ENCODE results near the gene AGTR1. TPM values are rescaled to one million over a fixed set of nuclear protein-coding genes. Genes with fewer than 3 reads are reported as not detected.

The AGTR1 gene
- total and polyA plus RNA-seq, 4 donors: 30.0 to 52.2 (median 41.9) TPM

GRCh38 chr3:148728753-148729152 lies 31.1 kb downstream of the AGTR1 start:
- no peak overlapping the region for H3K9ac ChIP-seq (ENCODE audit: low read depth in 1 of 2, low read length in 2 of 2)
- H3K36me3 ChIP-seq (ENCODE audit: control insufficient read depth in 4 of 4, insufficient read depth in 3 of 4, low read depth in 1 of 4, low read length in 3 of 4): peaks cover 0 to 3% (median 0%) of the 10 kb centered on the region in 4 donors
- peaks cover 4 to 23% (median 19%) of the 10 kb centered on the region in 4 donors for H3K4me1 ChIP-seq (ENCODE audit: control insufficient read depth in 4 of 4, insufficient read depth in 4 of 4, low read length in 3 of 4)
- H3K9me3 ChIP-seq (ENCODE audit: control insufficient read depth in 4 of 4, low read length in 3 of 4): no peaks in the 10 kb centered on the region
- H3K27ac ChIP-seq (ENCODE audit: low read depth in 1 of 2, low read length in 2 of 2): peak overlapping the region; percentile 27 to 79
- no peaks in the 10 kb centered on the region for H3K27me3 ChIP-seq (ENCODE audit: control insufficient read depth in 4 of 4, insufficient read depth in 4 of 4, low read length in 3 of 4)
- 76% methylated on average over 2 of the region's 2 CpGs for WGBS
- H3K4me3 ChIP-seq (ENCODE audit: low read depth in 1 of 3, low read length in 3 of 3): no peak overlapping the region
- DNase-seq (ENCODE audit: low spot score): no peak
- no peak for TF ChIP-seq YY1 (IDR thresholded peaks at IDR 0.05)
- no peak for TF ChIP-seq EGR1 (IDR thresholded peaks at IDR 0.05; ENCODE audit: low read depth in 2 of 2)
- TF ChIP-seq GABPA (IDR thresholded peaks at IDR 0.05 in 1 of 2, conservative IDR thresholded peaks at IDR 0.05 in 1 of 2): no peak
- TF ChIP-seq RAD21 (IDR thresholded peaks at IDR 0.05): no peak
- TF ChIP-seq SP1 (IDR thresholded peaks at IDR 0.05): no peak
- no peak for TF ChIP-seq FOXA1 (IDR thresholded peaks at IDR 0.05)
- TF ChIP-seq, protein P1, sequence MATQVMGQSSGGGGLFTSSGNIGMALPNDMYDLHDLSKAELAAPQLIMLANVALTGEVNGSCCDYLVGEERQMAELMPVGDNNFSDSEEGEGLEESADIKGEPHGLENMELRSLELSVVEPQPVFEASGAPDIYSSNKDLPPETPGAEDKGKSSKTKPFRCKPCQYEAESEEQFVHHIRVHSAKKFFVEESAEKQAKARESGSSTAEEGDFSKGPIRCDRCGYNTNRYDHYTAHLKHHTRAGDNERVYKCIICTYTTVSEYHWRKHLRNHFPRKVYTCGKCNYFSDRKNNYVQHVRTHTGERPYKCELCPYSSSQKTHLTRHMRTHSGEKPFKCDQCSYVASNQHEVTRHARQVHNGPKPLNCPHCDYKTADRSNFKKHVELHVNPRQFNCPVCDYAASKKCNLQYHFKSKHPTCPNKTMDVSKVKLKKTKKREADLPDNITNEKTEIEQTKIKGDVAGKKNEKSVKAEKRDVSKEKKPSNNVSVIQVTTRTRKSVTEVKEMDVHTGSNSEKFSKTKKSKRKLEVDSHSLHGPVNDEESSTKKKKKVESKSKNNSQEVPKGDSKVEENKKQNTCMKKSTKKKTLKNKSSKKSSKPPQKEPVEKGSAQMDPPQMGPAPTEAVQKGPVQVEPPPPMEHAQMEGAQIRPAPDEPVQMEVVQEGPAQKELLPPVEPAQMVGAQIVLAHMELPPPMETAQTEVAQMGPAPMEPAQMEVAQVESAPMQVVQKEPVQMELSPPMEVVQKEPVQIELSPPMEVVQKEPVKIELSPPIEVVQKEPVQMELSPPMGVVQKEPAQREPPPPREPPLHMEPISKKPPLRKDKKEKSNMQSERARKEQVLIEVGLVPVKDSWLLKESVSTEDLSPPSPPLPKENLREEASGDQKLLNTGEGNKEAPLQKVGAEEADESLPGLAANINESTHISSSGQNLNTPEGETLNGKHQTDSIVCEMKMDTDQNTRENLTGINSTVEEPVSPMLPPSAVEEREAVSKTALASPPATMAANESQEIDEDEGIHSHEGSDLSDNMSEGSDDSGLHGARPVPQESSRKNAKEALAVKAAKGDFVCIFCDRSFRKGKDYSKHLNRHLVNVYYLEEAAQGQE (IDR thresholded peaks at IDR 0.05): no peak

- Histone ChIP-seq H3K4me1 (ENCODE audit: control insufficient read depth in 4 of 4, insufficient read depth in 4 of 4, low read length in 3 of 4) (peaks cover 7 to 24% (median 21%) of the 10 kb centered on the region in 4 donors), H3K27ac (ENCODE audit: low read depth in 1 of 2, low read length in 2 of 2) (peak overlapping the region; percentile 27 to 79), H3K27me3 (ENCODE audit: control insufficient read depth in 4 of 4, insufficient read depth in 4 of 4, low read length in 3 of 4) (no peaks in the 10 kb centered on the region), H3K36me3 (ENCODE audit: control insufficient read depth in 4 of 4, insufficient read depth in 3 of 4, low read depth in 1 of 4, low read length in 3 of 4) (peaks cover 0 to 3% (median 0%) of the 10 kb centered on the region in 4 donors), H3K9me3 (ENCODE audit: control insufficient read depth in 4 of 4, low read length in 3 of 4) (no peaks in the 10 kb centered on the region), H3K4me3 (ENCODE audit: low read depth in 1 of 3, low read length in 3 of 3) (no peak overlapping the region), H3K9ac (ENCODE audit: low read depth in 1 of 2, low read length in 2 of 2) (no peak overlapping the region)
- no peak for DNase-seq (ENCODE audit: low spot score)
- WGBS: 38% methylated on average over 5 of the region's 5 CpGs
- TF ChIP-seq EGR1 (IDR thresholded peaks at IDR 0.05; ENCODE audit: low read depth in 2 of 2) (no peak), FOXA1 (IDR thresholded peaks at IDR 0.05) (no peak), FOXA2 (IDR thresholded peaks at IDR 0.05) (no peak), RAD21 (IDR thresholded peaks at IDR 0.05) (no peak), HNF4G (IDR thresholded peaks at IDR 0.05) (no peak), RXRA (IDR thresholded peaks at IDR 0.05) (no peak), TAF1 (conservative IDR thresholded peaks at IDR 0.05) (no peak), HNF4A (conservative IDR thresholded peaks at IDR 0.05) (no peak), NR2F2 (IDR thresholded peaks at IDR 0.05) (no peak), YY1 (IDR thresholded peaks at IDR 0.05) (no peak), SP1 (IDR thresholded peaks at IDR 0.05) (no peak), MAX (IDR thresholded peaks at IDR 0.05) (no peak), GABPA (IDR thresholded peaks at IDR 0.05 in 1 of 2, conservative IDR thresholded peaks at IDR 0.05 in 1 of 2) (no peak), JUND (IDR thresholded peaks at IDR 0.05) (no peak)
- TF ChIP-seq, protein P1 (IDR thresholded peaks at IDR 0.05): no peak
- TF ChIP-seq, protein P2, sequence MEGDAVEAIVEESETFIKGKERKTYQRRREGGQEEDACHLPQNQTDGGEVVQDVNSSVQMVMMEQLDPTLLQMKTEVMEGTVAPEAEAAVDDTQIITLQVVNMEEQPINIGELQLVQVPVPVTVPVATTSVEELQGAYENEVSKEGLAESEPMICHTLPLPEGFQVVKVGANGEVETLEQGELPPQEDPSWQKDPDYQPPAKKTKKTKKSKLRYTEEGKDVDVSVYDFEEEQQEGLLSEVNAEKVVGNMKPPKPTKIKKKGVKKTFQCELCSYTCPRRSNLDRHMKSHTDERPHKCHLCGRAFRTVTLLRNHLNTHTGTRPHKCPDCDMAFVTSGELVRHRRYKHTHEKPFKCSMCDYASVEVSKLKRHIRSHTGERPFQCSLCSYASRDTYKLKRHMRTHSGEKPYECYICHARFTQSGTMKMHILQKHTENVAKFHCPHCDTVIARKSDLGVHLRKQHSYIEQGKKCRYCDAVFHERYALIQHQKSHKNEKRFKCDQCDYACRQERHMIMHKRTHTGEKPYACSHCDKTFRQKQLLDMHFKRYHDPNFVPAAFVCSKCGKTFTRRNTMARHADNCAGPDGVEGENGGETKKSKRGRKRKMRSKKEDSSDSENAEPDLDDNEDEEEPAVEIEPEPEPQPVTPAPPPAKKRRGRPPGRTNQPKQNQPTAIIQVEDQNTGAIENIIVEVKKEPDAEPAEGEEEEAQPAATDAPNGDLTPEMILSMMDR (IDR thresholded peaks at IDR 0.05; ENCODE audit: low read depth, low read length, missing input control): no peak
- TF ChIP-seq, protein P3, sequence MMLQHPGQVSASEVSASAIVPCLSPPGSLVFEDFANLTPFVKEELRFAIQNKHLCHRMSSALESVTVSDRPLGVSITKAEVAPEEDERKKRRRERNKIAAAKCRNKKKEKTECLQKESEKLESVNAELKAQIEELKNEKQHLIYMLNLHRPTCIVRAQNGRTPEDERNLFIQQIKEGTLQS (IDR thresholded peaks at IDR 0.05): no peak
Observed at GRCh38 chr3:148729476-148730055, 31.9 kb downstream of the AGTR1 start.
